Kidney (tissue), 14 donors: ENCODE measurements around the gene ZNHIT6. TPM values are rescaled to one million over a fixed set of nuclear protein-coding genes. Genes with fewer than 3 reads are reported as not detected.

ENCODE experiments used
- DNase-seq, 5 donors: peaks; one replicate each; pipeline ENCODE4 v3.0.0-alpha.2; 2013 to 2020
- FAIRE-seq: peaks from 2 replicates; lab custom pipeline; 2012; peaks lifted over from hg19 to GRCh38; lab: Jason Lieb, UNC
- H3K27ac ChIP-seq, 2 donors: one replicate each; pipeline ENCODE4 v1.7.0; 2013; ENCODE audit warnings: low read depth in 2 of 2, low read length in 2 of 2, inconsistent platforms in 1 of 2
- H3K27me3 ChIP-seq: one replicate; pipeline ENCODE4 v1.7.1; 2013; ENCODE audit warnings: low read length, inconsistent platforms; ENCODE audit not compliant: control insufficient read depth, insufficient read depth
- H3K36me3 ChIP-seq, 3 donors: one replicate each; pipeline versions ENCODE4 v1.7.0 to v1.7.1; 2013; ENCODE audit warnings: low read length in 3 of 3, control low read depth in 1 of 3, inconsistent platforms in 1 of 3; ENCODE audit not compliant: insufficient read depth in 3 of 3, control insufficient read depth in 2 of 3
- H3K4me1 ChIP-seq, 3 donors: one replicate each; pipeline versions ENCODE4 v1.7.0 to v1.7.1; 2013; ENCODE audit warnings: low read length in 3 of 3, inconsistent platforms in 1 of 3, low read depth in 1 of 3; ENCODE audit not compliant: control insufficient read depth in 2 of 3, insufficient read depth in 2 of 3
- H3K4me3 ChIP-seq, 3 donors: one replicate each; pipeline versions ENCODE4 v1.7.0 to v1.8.1; 2013; ENCODE audit warnings: low read length in 3 of 3, control low read depth in 1 of 3, inconsistent platforms in 1 of 3
- H3K9ac ChIP-seq, 3 donors: one replicate each; pipeline versions ENCODE4 v1.7.0 to v1.7.1; 2013; ENCODE audit warnings: low read length in 3 of 3, control low read depth in 1 of 3, inconsistent platforms in 1 of 3
- H3K9me3 ChIP-seq, 3 donors: one replicate each; pipeline versions ENCODE4 v1.7.0 to v1.7.1; 2013; ENCODE audit warnings: low read length in 3 of 3, control low read depth in 1 of 3, inconsistent platforms in 1 of 3; ENCODE audit not compliant: control insufficient read depth in 2 of 3, insufficient read depth in 1 of 3
- intact Hi-C: fragments of 100-400 bp; cut with DNase I; formaldehyde crosslinking; loops from one replicate; pipeline ENCODE4 v1.11.1; 2022
- polyA plus RNA-seq: library from polyadenylated mRNA; stranded (reverse); fragments of 350-450 nt; fragmentation: Illumina TruSeq; extraction: RNeasy Lipid Tissue Mini Kit (QIAGEN cat#74804); gene quantifications from one replicate; pipeline ENCODE4 v1.2.3, GENCODE V29; 2014; ENCODE audit warnings: low read depth, low replicate concordance; ENCODE audit not compliant: insufficient read depth
- total RNA-seq: library from RNA; stranded (reverse); fragmentation: NEBNext Ultra II Directional; extraction: Animal tissue kit (Norgen Biotek cat#: 25700); gene quantifications from one replicate; pipeline ENCODE4 v1.2.1, GENCODE V29; 2021
- TF ChIP-seq, protein P1 (sequence below): IDR thresholded peaks from 3 replicates; pipeline ENCODE4 v1.5.1; 2012; ENCODE audit warnings: mild to moderate bottlenecking, moderate library complexity, borderline replicate concordance; ENCODE audit not compliant: insufficient read depth; ENCODE audit errors: extremely low read depth
- donor health status: control.
- donor health status: control.
- donor health status: control.
- donor health status: control.
- donor health status: control.
- donor health status: DM: yes; HTN: yes; CAD: no.
- donor health status: Normal renal cell carcinoma (clear cell type).

The ZNHIT6 gene
- total and polyA plus RNA-seq, 2 donors from 2014 or later, result 5.8 to 17.5 TPM

DNA sequence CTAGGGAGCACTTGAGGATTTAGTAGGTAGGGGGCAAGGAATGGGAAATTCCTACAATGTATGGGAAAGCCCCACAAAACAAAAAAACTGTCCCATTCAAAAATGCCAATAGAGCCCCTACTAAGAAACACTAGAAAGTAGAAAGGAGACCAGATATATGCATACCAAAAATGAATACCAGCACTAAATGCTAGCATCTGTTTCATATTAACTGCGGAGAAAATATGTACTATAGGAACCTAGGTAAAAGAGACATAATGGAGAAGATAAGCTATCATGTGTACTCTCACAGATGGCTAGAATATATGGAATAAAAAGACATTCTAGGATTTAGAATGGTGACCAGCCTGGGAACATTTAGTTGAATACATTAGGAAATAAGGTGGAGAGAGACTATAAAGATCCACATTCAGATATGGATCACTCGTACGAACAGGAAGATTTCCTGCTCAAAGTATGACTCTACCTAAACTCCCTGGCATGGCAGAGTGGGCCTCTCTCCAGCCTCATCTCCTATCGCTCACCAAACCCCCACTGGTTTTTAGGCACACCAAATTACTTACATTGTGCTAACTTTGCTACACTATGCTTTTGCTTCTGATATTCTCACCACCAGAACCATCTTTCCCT is 18.3 kb downstream of the ZNHIT6 start:
- Histone ChIP-seq H3K27ac (no peak overlapping the region), H3K4me1 (no peaks in the 10 kb centered on the region), H3K27me3 (no peaks in the 10 kb centered on the region), H3K9me3 (no peaks in the 10 kb centered on the region), H3K4me3 (no peak overlapping the region), H3K36me3 (peaks cover 0 to 3% (median 0%) of the 10 kb centered on the region in 3 donors), H3K9ac (no peak overlapping the region)
- DNase-seq (no peak), FAIRE-seq (no peak)
- intact Hi-C loops, result loop anchor here (5.0 kb wide), 1 partner anchor 388 kb away; no protein-coding TSS in a partner anchor
- TF ChIP-seq, protein P1, sequence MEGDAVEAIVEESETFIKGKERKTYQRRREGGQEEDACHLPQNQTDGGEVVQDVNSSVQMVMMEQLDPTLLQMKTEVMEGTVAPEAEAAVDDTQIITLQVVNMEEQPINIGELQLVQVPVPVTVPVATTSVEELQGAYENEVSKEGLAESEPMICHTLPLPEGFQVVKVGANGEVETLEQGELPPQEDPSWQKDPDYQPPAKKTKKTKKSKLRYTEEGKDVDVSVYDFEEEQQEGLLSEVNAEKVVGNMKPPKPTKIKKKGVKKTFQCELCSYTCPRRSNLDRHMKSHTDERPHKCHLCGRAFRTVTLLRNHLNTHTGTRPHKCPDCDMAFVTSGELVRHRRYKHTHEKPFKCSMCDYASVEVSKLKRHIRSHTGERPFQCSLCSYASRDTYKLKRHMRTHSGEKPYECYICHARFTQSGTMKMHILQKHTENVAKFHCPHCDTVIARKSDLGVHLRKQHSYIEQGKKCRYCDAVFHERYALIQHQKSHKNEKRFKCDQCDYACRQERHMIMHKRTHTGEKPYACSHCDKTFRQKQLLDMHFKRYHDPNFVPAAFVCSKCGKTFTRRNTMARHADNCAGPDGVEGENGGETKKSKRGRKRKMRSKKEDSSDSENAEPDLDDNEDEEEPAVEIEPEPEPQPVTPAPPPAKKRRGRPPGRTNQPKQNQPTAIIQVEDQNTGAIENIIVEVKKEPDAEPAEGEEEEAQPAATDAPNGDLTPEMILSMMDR, result no peak

DNA sequence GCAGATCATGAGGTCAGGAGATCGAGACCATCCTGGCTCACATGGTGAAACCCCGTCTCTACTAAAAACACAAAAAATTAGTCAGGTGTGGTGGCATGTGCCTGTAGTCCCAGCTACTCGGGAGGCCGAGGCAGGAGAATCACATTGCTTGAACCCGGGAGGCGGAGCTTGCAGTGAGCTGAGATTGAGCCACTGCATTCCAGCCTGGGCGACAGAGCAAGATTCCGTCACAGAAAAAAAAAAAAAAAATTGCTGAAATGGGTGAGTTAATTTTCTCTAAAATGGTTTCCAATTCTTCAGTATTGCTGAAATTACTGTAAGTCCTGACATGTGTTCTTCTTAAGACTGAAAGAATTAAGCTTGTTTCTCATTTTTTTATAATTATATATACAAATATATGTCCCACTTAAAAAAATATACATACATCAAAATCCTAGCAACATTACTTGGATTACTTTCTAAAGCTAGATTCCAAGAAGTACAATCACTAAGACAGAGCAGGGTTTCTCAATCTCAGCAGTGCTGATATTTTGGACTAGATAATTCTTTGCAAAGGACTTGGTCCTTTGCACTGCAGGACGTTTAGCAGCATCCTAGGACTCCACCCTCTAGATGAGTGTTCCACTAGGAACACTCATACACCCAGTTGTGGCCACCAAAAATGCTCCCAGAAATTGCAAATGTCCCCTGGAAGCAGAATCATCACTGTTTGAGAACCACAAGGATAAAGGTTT is 24.8 kb downstream of the ZNHIT6 start:
- TF ChIP-seq, protein P1, result no peak
- intact Hi-C loops, result no loop called here
- Histone ChIP-seq H3K9me3 (no peaks in the 10 kb centered on the region), H3K36me3 (peaks cover 0 to under 1% (median under 1%) of the 10 kb centered on the region in 3 donors), H3K4me1 (peaks cover 0 to 4% (median 0%) of the 10 kb centered on the region in 3 donors), H3K4me3 (no peak overlapping the region), H3K27ac (no peak overlapping the region), H3K9ac (no peak overlapping the region), H3K27me3 (no peaks in the 10 kb centered on the region)
- no peak for FAIRE-seq
- DNase-seq, result no peak

DNA sequence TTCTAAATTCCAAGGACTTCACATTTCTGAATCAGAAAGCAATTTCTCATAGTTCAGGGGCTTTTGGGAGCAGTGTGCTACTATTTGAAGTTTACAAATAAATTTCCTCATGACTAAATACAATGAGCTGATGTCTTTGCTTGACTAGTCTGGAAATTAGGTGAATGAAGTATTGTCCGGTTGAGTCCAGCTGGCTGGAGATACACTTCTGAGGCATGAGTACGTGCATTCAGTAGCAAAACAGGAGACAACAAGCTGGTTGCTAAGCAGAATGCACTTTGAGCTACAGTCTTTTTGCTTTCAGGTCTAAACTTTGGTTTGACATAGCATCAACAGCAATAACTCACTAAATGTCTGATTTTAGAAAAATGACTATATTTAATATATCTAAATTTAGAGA is 27.1 kb downstream of the ZNHIT6 start:
- TF ChIP-seq, protein P1, result no peak
- H3K36me3 ChIP-seq, result peaks cover 0 to 8% (median 3%) of the 10 kb centered on the region in 3 donors
- H3K9me3 ChIP-seq, result no peaks in the 10 kb centered on the region
- DNase-seq (peak in 4 of 5 donors; percentile 29 to 75 (median 53)), FAIRE-seq (no peak)
- H3K4me1 ChIP-seq, result peaks cover 0 to 4% (median 0%) of the 10 kb centered on the region in 3 donors
- no peak overlapping the region for H3K27ac ChIP-seq
- H3K4me3 ChIP-seq, result no peak overlapping the region
- intact Hi-C loops, result no loop called here
- H3K9ac ChIP-seq, result no peak overlapping the region
- H3K27me3 ChIP-seq, result no peaks in the 10 kb centered on the region
